Activated naive CD4-positive, alpha-beta T cell treated with Interleukin-2 at 50 U/mL for 16 hours (primary cell): ENCODE measurements around the gene HGD.
"Not testable (repeated sequence)": the region's sequence is repeated elsewhere in the genome, so short reads cannot be mapped to it uniquely, and the experiment has no call there.

Source experiments
- DNase-seq: peaks from one replicate; pipeline ENCODE4 v3.0.0-alpha.2; 2020

HGD gene

DNA sequence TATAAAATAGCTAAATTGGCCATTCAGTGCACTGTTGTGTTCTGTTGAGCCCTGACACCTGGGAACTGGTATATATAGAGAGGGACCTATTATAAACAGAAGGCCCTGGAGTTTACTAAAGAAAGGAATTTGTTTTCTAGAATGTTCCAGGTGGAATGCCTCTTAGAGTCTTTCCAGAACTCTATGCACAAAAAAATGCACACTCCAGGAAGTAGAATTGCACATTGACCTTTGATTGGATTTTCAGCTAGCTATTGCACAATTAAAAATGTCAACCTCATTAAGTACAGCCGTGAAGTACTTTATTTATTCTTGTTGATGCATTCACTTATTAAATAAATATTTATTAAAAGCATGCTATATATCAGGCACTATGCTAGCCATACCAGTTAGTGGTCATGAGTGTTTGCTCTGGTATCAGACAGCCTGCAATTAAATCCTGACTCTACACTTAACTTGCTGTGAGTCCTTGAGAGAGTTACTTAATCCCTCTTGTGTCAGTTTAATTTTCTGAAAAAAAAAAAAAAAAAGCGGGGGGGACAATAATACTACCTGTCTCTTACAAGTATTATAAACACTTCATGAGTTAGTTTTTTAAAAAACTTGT, 45.1 kb downstream of the HGD start:
- DNase-seq, result no peak

GRCh38 chr3:120634539-120634938, 47.5 kb downstream of the HGD start:
- no peak for DNase-seq

- DNase-seq, result no peak
These were observed 56.9 kb downstream of the HGD start for GRCh38 chr3:120625159-120625586.

GRCh38 chr3:120623727-120624093, 58.3 kb downstream of the HGD start:
- no peak for DNase-seq

GRCh38 chr3:120622870-120623726, 58.9 kb downstream of the HGD start:
- DNase-seq, result no peak

- no peak for DNase-seq
These were observed 59.6 kb downstream of the HGD start for GRCh38 chr3:120622457-120622856.

DNA sequence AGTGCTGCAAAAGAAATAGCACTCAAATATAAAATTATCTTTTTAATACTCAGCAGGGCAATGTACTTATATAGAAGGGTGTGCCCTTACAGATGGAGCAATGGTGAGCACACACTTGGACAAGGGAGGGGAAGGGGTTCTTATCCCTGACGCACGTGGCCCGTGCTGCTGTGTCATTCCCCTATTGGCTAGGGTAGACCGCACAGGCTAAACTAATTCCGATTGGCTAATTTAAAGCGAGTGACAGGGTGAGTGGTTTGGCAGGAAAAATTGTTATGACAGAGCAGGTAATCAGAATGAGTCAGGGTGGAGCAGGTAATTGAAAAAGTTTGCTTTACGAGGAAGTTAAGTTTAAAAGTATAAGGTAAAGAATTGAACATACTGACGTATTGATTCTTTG, 65.3 kb downstream of the HGD start:
- DNase-seq, result not testable (repeated sequence)

GRCh38 chr3:120615847-120616609, 66.0 kb downstream of the HGD start:
- no peak for DNase-seq

GRCh38 chr3:120614765-120615164, 67.3 kb downstream of the HGD start:
- no peak for DNase-seq

DNA sequence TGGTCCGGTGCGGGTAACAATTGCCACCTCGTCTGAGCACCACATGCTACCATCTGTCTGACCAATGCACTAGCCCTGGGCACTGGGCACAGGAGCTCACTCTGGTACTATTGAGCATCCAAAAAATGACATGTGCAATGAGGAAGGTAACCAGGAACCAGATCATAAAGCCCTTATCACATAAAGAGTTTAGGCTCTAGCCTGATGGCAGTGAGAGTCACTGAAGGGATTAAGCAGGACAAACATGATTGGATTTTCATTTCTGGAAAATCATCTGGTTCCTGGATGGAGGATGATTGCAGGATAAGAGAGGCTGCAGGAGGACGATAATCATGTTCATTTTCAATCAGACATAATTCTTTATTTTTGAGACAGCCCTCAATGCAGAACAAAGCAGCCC, 73.5 kb downstream of the HGD start:
- DNase-seq, result no peak

DNA sequence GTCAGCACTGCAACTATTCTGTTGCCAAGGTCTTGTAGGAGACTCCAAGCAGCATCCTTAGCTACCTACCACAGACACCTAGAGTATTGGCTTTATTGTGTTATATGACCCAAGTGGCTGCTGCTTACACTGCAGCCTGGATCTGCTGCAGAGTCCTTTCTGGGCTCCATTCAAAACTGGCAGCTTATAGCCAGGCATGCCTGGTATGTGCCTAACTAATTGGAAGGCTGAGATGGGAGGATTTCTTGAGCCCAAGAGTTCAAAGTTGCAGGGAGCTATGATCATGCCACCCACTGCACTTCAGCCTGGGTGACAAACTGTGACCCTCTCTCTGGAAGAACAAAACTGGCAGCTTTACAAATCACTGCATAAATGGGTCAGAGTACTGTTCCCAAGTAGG, 77.3 kb downstream of the HGD start:
- no peak for DNase-seq

- no peak for DNase-seq
These were observed 77.7 kb downstream of the HGD start for GRCh38 chr3:120604382-120604781.

DNA sequence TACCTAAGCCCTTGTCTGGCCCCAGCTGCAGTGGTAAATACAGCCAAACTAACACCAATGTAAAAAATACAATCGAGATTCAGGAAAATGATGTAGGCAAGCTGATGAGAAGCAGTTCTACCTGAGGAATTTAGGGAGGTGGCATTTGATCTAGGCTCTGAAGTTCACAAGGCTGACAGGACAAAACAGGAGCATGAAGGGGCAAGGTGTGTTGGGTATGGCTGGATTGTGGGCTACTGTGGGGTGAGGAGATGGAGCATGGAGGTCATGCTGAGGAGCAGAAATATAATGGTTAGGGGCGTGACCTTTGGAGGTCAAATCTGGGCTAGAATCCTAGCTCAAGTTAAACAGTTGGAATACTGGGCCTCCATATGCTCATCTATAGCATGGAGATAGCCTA, 79.4 kb downstream of the HGD start:
- DNase-seq, result no peak

GRCh38 chr3:120601554-120601953, 80.5 kb downstream of the HGD start:
- DNase-seq, result no peak

DNA sequence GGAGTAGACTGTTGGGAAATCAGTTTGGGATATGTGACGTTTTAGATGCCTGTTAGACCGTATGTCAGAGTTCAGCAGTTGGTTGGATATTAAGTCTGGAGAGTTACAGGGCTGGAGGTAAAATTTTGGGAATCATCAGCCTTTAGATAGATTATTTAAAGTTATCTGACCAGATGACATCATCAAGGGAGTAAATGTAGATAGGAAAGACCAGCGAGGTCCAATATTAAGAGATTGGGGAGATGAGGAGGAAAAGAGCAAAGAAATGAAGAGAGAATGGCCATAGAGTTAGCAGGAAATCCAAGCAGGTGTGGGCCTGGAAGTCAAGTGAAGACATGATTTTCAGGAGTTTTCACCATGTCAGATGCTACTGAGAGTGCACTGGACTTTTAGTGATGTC, 82.8 kb downstream of the HGD start:
- DNase-seq, result no peak

DNA sequence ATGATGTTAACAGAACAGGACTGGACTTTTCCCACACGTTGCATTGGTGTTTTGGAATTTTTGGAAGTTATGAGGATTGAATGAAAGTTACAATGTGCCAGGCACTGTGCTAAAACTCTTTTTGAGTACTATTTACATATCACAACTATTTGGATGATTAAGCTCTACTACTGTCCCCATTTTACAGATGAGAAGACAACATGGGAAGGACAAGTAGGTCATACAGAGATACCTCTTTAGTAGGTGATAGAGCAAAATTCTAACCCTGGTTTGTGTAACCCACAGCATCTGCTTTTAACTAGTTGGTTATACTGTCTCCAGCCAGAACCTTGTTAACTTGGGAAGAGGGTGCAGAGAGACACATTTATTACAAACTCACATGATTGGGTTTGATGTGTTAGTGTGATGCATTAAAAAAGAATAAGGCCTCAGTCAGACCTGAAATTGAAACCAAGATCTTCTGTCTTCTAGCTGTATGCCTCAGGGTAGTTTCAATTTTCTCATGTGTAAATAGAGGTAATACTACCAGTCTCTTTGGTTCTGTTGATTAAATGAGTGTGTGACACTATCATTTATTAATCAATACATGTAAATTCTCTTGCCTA, 84.5 kb downstream of the HGD start:
- DNase-seq, result no peak

DNA sequence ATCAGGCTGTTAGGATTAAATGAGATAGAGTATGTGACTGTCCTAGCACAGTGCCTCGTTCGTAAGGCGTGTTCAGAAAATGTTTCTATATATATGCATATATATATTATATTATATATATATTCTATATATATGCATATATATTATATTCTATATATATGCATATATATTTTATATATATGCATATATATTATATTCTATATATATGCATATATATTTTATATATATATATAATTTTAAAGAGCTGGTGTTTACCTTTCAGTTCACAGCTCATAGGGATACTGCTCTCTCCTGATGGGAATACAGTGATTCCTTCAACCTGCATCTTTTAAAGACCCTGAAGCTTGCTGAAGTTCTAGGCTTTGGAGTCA, 85.2 kb downstream of the HGD start:
- no peak for DNase-seq

DNA sequence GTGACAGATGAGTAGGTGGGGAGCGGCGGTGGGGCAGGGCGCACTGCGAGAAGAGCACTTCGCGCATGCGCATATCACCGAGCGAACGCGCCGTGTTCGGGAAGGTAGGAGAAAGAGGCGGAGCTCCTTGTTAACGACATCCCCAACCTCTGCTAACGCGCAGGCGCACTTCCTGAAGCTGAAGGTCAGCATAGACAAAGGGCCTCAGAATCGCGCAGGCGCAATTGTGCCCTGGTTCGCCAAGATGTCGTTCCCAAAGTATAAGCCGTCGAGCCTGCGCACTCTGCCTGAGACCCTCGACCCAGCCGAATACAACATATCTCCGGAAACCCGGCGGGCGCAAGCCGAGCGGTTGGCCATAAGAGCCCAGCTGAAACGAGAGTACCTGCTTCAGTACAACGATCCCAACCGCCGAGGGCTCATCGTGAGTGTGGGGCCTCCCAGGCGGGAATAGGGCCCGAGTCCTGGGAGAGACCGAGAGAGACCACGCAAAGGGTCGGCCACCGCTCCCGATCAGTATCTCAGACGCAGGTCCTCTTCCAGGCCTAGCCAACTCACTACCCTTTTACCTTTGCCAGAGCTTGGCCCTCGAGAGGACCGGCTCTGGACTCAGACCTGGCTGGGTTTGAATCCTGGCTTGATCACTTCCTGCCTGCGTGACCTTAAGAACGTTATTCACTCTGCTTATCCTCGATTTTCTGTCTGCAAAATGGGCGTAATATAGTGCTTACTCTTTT, 85.8 kb downstream of the HGD start, which contains the start of gene NDUFB4:
TSS of gene NDUFB4 (plus strand) at position 221 of the 737 bp plus-strand sequence. CDS start at position 245, 24 bp downstream.
- peak; percentile 94 for DNase-seq

DNA sequence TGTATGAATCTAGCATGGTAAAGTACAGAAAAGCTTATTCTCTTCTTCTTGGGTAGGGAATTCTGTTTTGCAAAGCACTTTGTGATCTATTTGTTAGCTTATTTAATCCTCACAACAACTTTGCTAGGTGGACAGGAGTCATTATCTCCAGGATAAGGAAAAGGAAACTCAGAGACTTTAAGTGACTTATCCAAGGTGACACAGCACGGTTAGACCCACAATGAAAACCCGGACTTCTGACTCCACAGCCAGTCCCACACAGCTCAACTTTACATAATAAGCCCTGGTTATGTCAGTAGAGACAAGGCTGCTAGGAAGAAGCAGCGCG, 86.3 kb downstream of the HGD start:
- DNase-seq, result no peak

DNA sequence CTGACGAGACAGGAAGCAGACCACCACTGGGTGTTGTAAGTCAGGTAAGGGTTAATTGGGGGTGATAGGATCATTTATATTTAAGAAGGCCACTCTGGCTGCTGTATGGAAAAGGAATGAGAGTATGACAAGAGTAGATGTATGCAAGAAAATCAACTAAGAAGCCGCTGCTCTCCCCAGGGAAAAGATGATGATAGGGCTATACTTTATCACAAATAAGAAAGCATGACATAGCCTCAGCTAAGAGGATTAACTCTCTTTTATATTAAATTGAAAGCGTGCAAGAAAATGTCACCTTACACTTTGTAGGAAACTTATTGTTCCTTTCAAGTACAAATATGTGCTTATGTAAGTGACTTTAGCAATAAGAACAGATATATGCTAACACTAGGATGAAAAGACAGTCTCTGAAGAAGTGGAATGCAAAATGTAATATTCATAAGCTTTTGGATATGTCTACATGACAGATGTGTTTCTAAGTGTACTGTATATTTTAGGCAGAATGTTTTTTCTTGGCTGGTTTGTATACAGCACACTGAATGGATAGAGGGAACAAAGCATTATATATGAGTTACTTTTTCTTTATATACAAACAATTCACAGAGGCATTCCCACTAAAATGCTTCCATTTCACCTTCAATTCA, 94.6 kb downstream of the HGD start:
- DNase-seq, result no peak
